CD14-positive monocyte (primary cell): ENCODE data around the gene NID2. TPM values are rescaled to one million over a fixed set of nuclear protein-coding genes. Genes with fewer than 3 reads are reported as not detected.
A peak's percentile ranks its signal among the peaks of the same experiment; 100 is the strongest.

Source experiments
- DNase-seq, 3 donors: peaks; one replicate each; pipeline ENCODE4 v3.0.0-alpha.2; 2011 to 2022
- H2AFZ ChIP-seq: 2 replicates; pipeline ENCODE4 v1.6.0; 2012; ENCODE audit warnings: mild to moderate bottlenecking, low read depth, low read length, inconsistent platforms; ENCODE audit not compliant: insufficient read depth, poor library complexity, severe bottlenecking
- H3K27ac ChIP-seq, 2 donors: 1 replicate in 1 of 2; 2 replicates in 1 of 2; pipeline ENCODE4 v1.5.1; 2012 to 2013; ENCODE audit warnings: low read length in 2 of 2, control low read depth in 1 of 2, inconsistent platforms in 1 of 2, low read depth in 1 of 2, mild to moderate bottlenecking in 1 of 2
- H3K27me3 ChIP-seq, 2 donors: one replicate each; pipeline versions ENCODE4 v1.6.0 to v1.6.1; 2011 to 2013; ENCODE audit warnings: low read length in 2 of 2; ENCODE audit not compliant: control insufficient read depth in 2 of 2, insufficient read depth in 2 of 2
- H3K36me3 ChIP-seq, 2 donors: replicated peaks in 1 of 2; 1 replicate in 1 of 2; 2 replicates in 1 of 2; pipeline versions ENCODE4 v1.5.1 to v1.6.1; 2012 to 2013; ENCODE audit warnings: low read length in 2 of 2, control low read depth in 1 of 2, inconsistent platforms in 1 of 2, mild to moderate bottlenecking in 1 of 2; ENCODE audit not compliant: insufficient read depth in 2 of 2, control insufficient read depth in 1 of 2
- H3K4me1 ChIP-seq, 2 donors: 1 replicate in 1 of 2; 2 replicates in 1 of 2; pipeline versions ENCODE4 v1.5.1 to v1.6.1; 2012 to 2013; ENCODE audit warnings: low read length in 2 of 2, control low read depth in 1 of 2, inconsistent platforms in 1 of 2, mild to moderate bottlenecking in 1 of 2, moderate library complexity in 1 of 2; ENCODE audit not compliant: insufficient read depth in 2 of 2, control insufficient read depth in 1 of 2
- H3K4me2 ChIP-seq: replicated peaks from 2 replicates; pipeline ENCODE3; 2012; ENCODE audit warnings: low read length, moderate library complexity, mild to moderate bottlenecking; ENCODE audit not compliant: poor library complexity, severe bottlenecking; ENCODE audit errors: extremely low read depth
- H3K4me3 ChIP-seq, 3 experiments: fragments of 200-600 bp in 1 of 3; sonication (generic) in 1 of 3; replicated peaks in 1 of 3; 1 replicate in 2 of 3; 2 replicates in 1 of 3; pipeline ENCODE4 v1.5.1; 2011 to 2013; ENCODE audit warnings: low read length in 3 of 3, mild to moderate bottlenecking in 3 of 3, control low read depth in 2 of 3, low read depth in 2 of 3, inconsistent platforms in 1 of 3, moderate library complexity in 1 of 3
- H3K79me2 ChIP-seq: 2 replicates; pipeline ENCODE4 v1.6.0; 2012; ENCODE audit warnings: mild to moderate bottlenecking, control low read depth, inconsistent platforms, low read length, moderate library complexity; ENCODE audit not compliant: insufficient read depth
- H3K9ac ChIP-seq: 2 replicates; pipeline ENCODE4 v1.6.0; 2017; ENCODE audit warnings: low read length, mild to moderate bottlenecking; ENCODE audit not compliant: insufficient read depth, poor library complexity, severe bottlenecking
- H3K9me3 ChIP-seq, 2 donors: replicated peaks in 1 of 2; 1 replicate in 1 of 2; 2 replicates in 1 of 2; pipeline versions ENCODE4 v1.5.1 to v1.6.1; 2012 to 2013; ENCODE audit warnings: low read length in 2 of 2, control low read depth in 1 of 2; ENCODE audit not compliant: control insufficient read depth in 1 of 2, insufficient read depth in 1 of 2
- H4K20me1 ChIP-seq: 2 replicates; pipeline ENCODE4 v1.6.0; 2012; ENCODE audit warnings: mild to moderate bottlenecking, low read length, control low read depth, moderate library complexity; ENCODE audit not compliant: insufficient read depth
- H3K27ac Mint-ChIP-seq, 7 donors: one replicate each; pipeline ENCODE4 v1.8.0; 2020; ENCODE audit warnings: mild to moderate bottlenecking in 7 of 7, mixed read lengths in 7 of 7, moderate library complexity in 6 of 7, inconsistent platforms in 2 of 7
- H3K27me3 Mint-ChIP-seq, 3 donors: one replicate each; pipeline ENCODE4 v1.8.0; 2021 to 2022; ENCODE audit warnings: low read depth in 3 of 3, mild to moderate bottlenecking in 3 of 3, mixed read lengths in 3 of 3, moderate library complexity in 3 of 3, inconsistent platforms in 1 of 3
- H3K36me3 Mint-ChIP-seq, 2 donors: one replicate each; pipeline ENCODE4 v1.8.0; 2020; ENCODE audit warnings: mixed read lengths in 2 of 2, inconsistent platforms in 1 of 2, mild to moderate bottlenecking in 1 of 2
- H3K4me1 Mint-ChIP-seq: one replicate; pipeline ENCODE4 v1.8.0; 2020; ENCODE audit warnings: mild to moderate bottlenecking, mixed read lengths
- H3K4me3 Mint-ChIP-seq, 2 donors: one replicate each; pipeline ENCODE4 v1.8.0; 2020; ENCODE audit warnings: mild to moderate bottlenecking in 2 of 2, mixed read lengths in 2 of 2, moderate library complexity in 1 of 2
- H3K9me3 Mint-ChIP-seq, 7 donors: one replicate each; pipeline ENCODE4 v1.8.0; 2020 to 2022; ENCODE audit warnings: mixed read lengths in 7 of 7, mild to moderate bottlenecking in 6 of 7, moderate library complexity in 6 of 7, inconsistent platforms in 2 of 7
- WGBS: methylation state at CpG from one replicate; pipeline ENCODE4 v1.1.5; 2013; ENCODE audit warnings: missing lambda C conversion rate; ENCODE audit not compliant: insufficient coverage; 5-methylcytosine and 5-hydroxymethylcytosine counted together
- intact Hi-C, 2 donors: fragments of 100-400 bp; cut with micrococcal nuclease; formaldehyde crosslinking; loops; one replicate each; pipeline versions ENCODE4 v1.15.0 to v1.15.1; 2023
- polyA plus RNA-seq, 3 donors: library from polyadenylated mRNA; depleted of rRNA in 1 of 3; unstranded in 2 of 3; stranded (reverse) in 1 of 3; fragments of 300-500 nt in 2 of 3; fragments of >200 nt in 1 of 3; fragmentation: Illumina TruSeq in 2 of 3; gene quantifications; 1 replicate in 2 of 3; 2 replicates in 1 of 3; pipeline ENCODE4 v1.2.3, GENCODE V29; 2012 to 2021
- TF ChIP-seq, protein P1 (sequence below): fragments of 200-600 bp; IDR thresholded peaks from one replicate; pipeline ENCODE4 v1.8.0; 2022; ENCODE audit warnings: antibody characterized with exemption, mild to moderate bottlenecking

The NID2 gene
- polyA plus RNA-seq, 3 donors: not detected

DNA sequence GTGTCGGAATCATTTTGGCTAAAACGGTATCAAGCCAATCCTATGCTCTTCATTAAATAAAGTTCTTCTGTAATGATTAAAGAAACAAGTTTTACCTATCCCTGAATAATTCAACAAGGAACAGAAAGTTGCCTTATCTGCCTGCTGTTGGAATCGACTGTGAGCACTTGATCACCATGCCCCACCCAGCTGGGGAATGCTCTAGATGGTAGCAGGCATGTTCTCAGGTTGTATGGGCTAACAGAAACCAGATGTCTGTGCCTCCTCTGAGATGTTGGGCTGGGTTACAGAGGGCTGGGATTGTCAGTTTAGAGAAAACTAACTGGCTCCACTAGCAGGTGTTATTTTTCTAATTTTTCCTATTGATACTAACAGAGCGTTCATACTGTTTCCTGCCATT is 50.6 kb downstream of the NID2 start:
- Histone ChIP-seq H2AFZ (no peak overlapping the region), H3K27me3 (peaks cover 0 to 2% of the 10 kb centered on the region in 2 donors), H4K20me1 (no peaks in the 10 kb centered on the region), H3K79me2 (no peaks in the 10 kb centered on the region), H3K36me3 (no peaks in the 10 kb centered on the region), H3K4me3 (no peak overlapping the region), H3K9me3 (no peaks in the 10 kb centered on the region), H3K27ac (no peak overlapping the region), H3K4me1 (no peaks in the 10 kb centered on the region), H3K9ac (no peak overlapping the region), H3K4me2 (no peak overlapping the region)
- no CpG with 5 or more reads among the region's 4 CpGs for whole genome bisulfite sequencing
- Mint-ChIP-seq H3K9me3 (peaks cover 0 to 5% (median 0%) of the 10 kb centered on the region in 7 donors), H3K27ac (no peak overlapping the region), H3K36me3 (no peaks in the 10 kb centered on the region), H3K27me3 (peaks cover 1 to 11% (median 9%) of the 10 kb centered on the region in 3 donors), H3K4me1 (peaks cover 4% of the 10 kb centered on the region), H3K4me3 (no peak overlapping the region)
- intact Hi-C loops: no loop called here
- TF ChIP-seq, protein P1, sequence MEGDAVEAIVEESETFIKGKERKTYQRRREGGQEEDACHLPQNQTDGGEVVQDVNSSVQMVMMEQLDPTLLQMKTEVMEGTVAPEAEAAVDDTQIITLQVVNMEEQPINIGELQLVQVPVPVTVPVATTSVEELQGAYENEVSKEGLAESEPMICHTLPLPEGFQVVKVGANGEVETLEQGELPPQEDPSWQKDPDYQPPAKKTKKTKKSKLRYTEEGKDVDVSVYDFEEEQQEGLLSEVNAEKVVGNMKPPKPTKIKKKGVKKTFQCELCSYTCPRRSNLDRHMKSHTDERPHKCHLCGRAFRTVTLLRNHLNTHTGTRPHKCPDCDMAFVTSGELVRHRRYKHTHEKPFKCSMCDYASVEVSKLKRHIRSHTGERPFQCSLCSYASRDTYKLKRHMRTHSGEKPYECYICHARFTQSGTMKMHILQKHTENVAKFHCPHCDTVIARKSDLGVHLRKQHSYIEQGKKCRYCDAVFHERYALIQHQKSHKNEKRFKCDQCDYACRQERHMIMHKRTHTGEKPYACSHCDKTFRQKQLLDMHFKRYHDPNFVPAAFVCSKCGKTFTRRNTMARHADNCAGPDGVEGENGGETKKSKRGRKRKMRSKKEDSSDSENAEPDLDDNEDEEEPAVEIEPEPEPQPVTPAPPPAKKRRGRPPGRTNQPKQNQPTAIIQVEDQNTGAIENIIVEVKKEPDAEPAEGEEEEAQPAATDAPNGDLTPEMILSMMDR: no peak
- DNase-seq: no peak

DNA sequence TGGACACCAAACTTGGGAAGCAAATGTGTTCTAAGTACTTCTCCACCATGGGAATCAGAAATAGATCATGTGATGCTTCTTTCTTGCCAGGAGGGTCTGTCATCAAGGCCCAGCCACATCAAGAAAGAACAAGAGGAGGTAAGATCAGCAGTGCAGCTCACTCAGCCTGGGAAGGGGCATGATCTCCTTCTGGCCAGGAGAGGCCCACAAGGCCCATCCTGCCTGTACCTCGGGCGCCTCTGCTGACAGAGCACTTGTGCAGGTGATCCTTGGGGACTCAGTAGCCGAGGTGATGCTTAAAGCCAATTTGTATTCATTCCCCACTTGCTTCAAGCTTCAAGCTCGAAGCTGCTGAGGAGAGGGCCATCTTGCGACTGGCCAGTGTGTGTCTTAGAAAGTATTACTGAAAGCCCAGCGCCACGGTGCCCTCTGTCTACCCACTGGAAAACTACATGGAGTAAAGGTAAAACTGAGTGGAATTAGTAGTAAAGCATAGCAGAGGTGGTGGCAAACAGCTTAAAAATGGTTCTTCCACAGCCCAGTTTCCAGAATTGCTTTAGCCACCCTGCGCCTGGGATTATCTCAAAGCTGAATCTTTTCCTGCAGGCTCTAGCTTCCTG is 53.3 kb downstream of the NID2 start:
- intact Hi-C loops: no loop called here
- Histone ChIP-seq H3K36me3 (peaks cover 12 to 14% of the 10 kb centered on the region in 2 donors), H3K4me1 (no peaks in the 10 kb centered on the region), H3K27ac (no peak overlapping the region), H3K4me3 (no peak overlapping the region), H3K9me3 (no peaks in the 10 kb centered on the region), H4K20me1 (no peaks in the 10 kb centered on the region), H3K9ac (no peak overlapping the region), H3K4me2 (no peak overlapping the region), H3K79me2 (no peaks in the 10 kb centered on the region), H2AFZ (no peak overlapping the region), H3K27me3 (no peaks in the 10 kb centered on the region)
- no peaks in the 10 kb centered on the region for H3K9me3 Mint-ChIP-seq
- peaks cover 11 to 17% of the 10 kb centered on the region in 2 donors for H3K36me3 Mint-ChIP-seq
- 86% methylated on average over 6 of the region's 8 CpGs for WGBS
- no peak for DNase-seq
- no peak overlapping the region for H3K4me3 Mint-ChIP-seq
- H3K27me3 Mint-ChIP-seq: peaks cover 1 to 8% (median 4%) of the 10 kb centered on the region in 3 donors
- H3K4me1 Mint-ChIP-seq: peaks cover 4% of the 10 kb centered on the region
- H3K27ac Mint-ChIP-seq: no peak overlapping the region
- TF ChIP-seq, protein P1: peak; percentile 20
